Measurements from ENCODE around the gene NME3. TPM values are rescaled to one million over a fixed set of nuclear protein-coding genes. Genes with fewer than 3 reads are reported as not detected.
A peak's percentile ranks its signal among the peaks of the same experiment; 100 is the strongest.

Gene NME3
- total and polyA plus RNA-seq, 9 of the 15 experiments (the other 6 are each of a cell fraction or from before 2014, with no cell fraction given), result 0.68 to 76.3 (median 11.5) TPM

DNA sequence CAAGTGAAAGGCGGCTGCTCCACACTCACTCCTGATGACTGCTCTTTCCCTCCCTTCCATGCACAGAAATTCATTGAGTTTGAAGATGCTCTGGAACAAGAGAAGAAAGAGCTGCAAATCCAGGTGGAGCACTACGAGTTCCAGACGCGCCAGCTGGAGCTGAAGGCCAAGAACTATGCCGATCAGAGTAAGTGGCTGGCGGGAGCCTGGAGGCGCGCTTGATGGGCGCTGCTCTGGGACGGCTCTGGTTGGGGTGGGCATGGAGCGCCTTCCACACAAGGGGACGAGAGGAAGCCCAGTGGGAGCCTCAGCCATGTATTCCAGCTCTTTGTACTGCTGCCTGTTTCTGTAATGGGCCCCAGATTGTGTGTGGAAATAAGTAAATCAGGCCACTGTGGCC, 46.9 kb downstream of the NME3 start:
- ChIA-PET POLR2A (interaction anchor here (0.6 to 1.2 kb wide), 3 partner anchors 95 to 1567 kb away, joined by 3 read pairs; partner anchors contain the start of gene TELO2), CTCF (ENCODE audit: low intra/inter-chr PET ratio) (no interaction called here)
- DNase-seq (ENCODE audit: extremely low read depth in 1 of 4, low spot score in 3 of 4) (no peak), FAIRE-seq (no peak), ATAC-seq (no peak)
- no peak overlapping the region for H2AFZ ChIP-seq (ENCODE audit: low read depth, low read length)
- H3K9me3 ChIP-seq (replicated peaks; ENCODE audit: control insufficient read depth, insufficient read depth, low read depth, low read length), result no peaks in the 10 kb centered on the region
- no peak overlapping the region for H3K4me3 ChIP-seq
- H3K4me1 ChIP-seq (replicated peaks in 1 of 2; ENCODE audit: control insufficient read depth in 2 of 2, insufficient read depth in 2 of 2, low read length in 2 of 2), result peaks cover 9 to 26% of the 10 kb centered on the region in 2 experiments; a peak in 3 of 5 replicates
- H3K79me2 ChIP-seq (ENCODE audit: control insufficient read depth, insufficient read depth, low read length), result peaks cover 21% of the 10 kb centered on the region
- no TSS peak for BruUV-seq (replicated peaks)
- H3K9ac ChIP-seq (ENCODE audit: insufficient read depth in 1 of 2, low read depth in 2 of 2, low read length in 2 of 2), result peak overlapping the region in 1 of 2 experiments; percentile 24; a peak in 1 of 4 replicates
- H4K20me1 ChIP-seq (replicated peaks; ENCODE audit: control insufficient read depth, insufficient read depth, low read length), result no peaks in the 10 kb centered on the region; the same call in 1 of the 2 replicates
- no peak overlapping the region for H3K4me2 ChIP-seq (ENCODE audit: insufficient read depth, low read length)
- WGBS (ENCODE audit: insufficient coverage, low coverage, missing lambda C conversion rate), result 99% methylated on average over 9 of the region's 12 CpGs
- H3K36me3 ChIP-seq (ENCODE audit: control insufficient read depth, insufficient read depth, low read length), result peaks cover 35% of the 10 kb centered on the region; the same call in 2 of the 3 replicates
- H3K27me3 ChIP-seq (ENCODE audit: control insufficient read depth in 2 of 2, insufficient read depth in 2 of 2, low read length in 2 of 2), result no peaks in the 10 kb centered on the region
- H3K9me1 ChIP-seq (ENCODE audit: control insufficient read depth, insufficient read depth, low read length), result no peaks in the 10 kb centered on the region
- no peak overlapping the region for H3K27ac ChIP-seq (ENCODE audit: extremely low read depth, low read depth, low read length)
- in situ Hi-C loops (cut with MboI) (no loop called here), intact Hi-C loops (cut with micrococcal nuclease) (no loop called here)
- TF ChIP-seq RBM39 (optimal IDR thresholded peaks at IDR 0.05; ENCODE audit: low read depth, low read length), result no peak
- TF ChIP-seq CHD4 (IDR thresholded peaks at IDR 0.05; ENCODE audit: insufficient read depth, insufficient replicate concordance, low read depth, low read length, poor library complexity, severe bottlenecking), result no peak
- no peak for TF ChIP-seq E2F3 (CRISPR knock-in tag; IDR thresholded peaks at IDR 0.05)
- no peak for TF ChIP-seq ZNF184 (CRISPR knock-in tag; IDR thresholded peaks at IDR 0.05)
- TF ChIP-seq NR3C1 (CRISPR knock-in tag; IDR thresholded peaks at IDR 0.05), result no peak
- TF ChIP-seq, protein P1, sequence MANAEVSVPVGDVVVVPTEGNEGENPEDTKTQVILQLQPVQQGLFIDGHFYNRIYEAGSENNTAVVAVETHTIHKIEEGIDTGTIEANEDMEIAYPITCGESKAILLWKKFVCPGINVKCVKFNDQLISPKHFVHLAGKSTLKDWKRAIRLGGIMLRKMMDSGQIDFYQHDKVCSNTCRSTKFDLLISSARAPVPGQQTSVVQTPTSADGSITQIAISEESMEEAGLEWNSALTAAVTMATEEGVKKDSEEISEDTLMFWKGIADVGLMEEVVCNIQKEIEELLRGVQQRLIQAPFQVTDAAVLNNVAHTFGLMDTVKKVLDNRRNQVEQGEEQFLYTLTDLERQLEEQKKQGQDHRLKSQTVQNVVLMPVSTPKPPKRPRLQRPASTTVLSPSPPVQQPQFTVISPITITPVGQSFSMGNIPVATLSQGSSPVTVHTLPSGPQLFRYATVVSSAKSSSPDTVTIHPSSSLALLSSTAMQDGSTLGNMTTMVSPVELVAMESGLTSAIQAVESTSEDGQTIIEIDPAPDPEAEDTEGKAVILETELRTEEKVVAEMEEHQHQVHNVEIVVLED (CRISPR knock-in tag; IDR thresholded peaks at IDR 0.05), result no peak
- TF ChIP-seq, protein P2, sequence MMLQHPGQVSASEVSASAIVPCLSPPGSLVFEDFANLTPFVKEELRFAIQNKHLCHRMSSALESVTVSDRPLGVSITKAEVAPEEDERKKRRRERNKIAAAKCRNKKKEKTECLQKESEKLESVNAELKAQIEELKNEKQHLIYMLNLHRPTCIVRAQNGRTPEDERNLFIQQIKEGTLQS (IDR thresholded peaks at IDR 0.05), result no peak
- TF ChIP-seq, protein P2 (CRISPR knock-in tag; conservative IDR thresholded peaks at IDR 0.05), result no peak
- no peak for TF ChIP-seq ZFPM2 (CRISPR knock-in tag; IDR thresholded peaks at IDR 0.05)
- TF ChIP-seq, protein P3, sequence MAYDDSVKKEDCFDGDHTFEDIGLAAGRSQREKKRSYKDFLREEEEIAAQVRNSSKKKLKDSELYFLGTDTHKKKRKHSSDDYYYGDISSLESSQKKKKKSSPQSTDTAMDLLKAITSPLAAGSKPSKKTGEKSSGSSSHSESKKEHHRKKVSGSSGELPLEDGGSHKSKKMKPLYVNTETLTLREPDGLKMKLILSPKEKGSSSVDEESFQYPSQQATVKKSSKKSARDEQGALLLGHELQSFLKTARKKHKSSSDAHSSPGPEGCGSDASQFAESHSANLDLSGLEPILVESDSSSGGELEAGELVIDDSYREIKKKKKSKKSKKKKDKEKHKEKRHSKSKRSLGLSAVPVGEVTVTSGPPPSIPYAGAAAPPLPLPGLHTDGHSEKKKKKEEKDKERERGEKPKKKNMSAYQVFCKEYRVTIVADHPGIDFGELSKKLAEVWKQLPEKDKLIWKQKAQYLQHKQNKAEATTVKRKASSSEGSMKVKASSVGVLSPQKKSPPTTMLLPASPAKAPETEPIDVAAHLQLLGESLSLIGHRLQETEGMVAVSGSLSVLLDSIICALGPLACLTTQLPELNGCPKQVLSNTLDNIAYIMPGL (CRISPR knock-in tag; IDR thresholded peaks at IDR 0.05), result no peak
- TF ChIP-seq MCM2 (IDR thresholded peaks at IDR 0.05; ENCODE audit: low read depth), result no peak
- TF ChIP-seq, protein P4, sequence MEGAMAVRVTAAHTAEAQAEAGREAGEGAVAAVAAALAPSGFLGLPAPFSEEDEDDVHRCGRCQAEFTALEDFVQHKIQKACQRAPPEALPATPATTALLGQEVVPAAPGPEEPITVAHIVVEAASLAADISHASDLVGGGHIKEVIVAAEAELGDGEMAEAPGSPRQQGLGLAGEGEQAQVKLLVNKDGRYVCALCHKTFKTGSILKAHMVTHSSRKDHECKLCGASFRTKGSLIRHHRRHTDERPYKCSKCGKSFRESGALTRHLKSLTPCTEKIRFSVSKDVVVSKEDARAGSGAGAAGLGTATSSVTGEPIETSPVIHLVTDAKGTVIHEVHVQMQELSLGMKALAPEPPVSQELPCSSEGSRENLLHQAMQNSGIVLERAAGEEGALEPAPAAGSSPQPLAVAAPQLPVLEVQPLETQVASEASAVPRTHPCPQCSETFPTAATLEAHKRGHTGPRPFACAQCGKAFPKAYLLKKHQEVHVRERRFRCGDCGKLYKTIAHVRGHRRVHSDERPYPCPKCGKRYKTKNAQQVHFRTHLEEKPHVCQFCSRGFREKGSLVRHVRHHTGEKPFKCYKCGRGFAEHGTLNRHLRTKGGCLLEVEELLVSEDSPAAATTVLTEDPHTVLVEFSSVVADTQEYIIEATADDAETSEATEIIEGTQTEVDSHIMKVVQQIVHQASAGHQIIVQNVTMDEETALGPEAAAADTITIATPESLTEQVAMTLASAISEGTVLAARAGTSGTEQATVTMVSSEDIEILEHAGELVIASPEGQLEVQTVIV (CRISPR knock-in tag; IDR thresholded peaks at IDR 0.05; ENCODE audit: borderline replicate concordance), result no peak
- no peak for TF ChIP-seq SREBF1 (IDR thresholded peaks at IDR 0.05; ENCODE audit: borderline replicate concordance, low read depth, low read length)
- TF ChIP-seq NBN (IDR thresholded peaks at IDR 0.05; ENCODE audit: low read depth), result no peak
